Stimulated activated CD8-positive, alpha-beta memory T cell treated with anti-CD3 and anti-CD28 coated beads, Interleukin-12 subunit alpha, Interleukin-12 subunit beta, amount 100 ng/mL, for 24 hours (primary cell): ENCODE results near the gene STK31.
"Not testable (repeated sequence)": the region's sequence is repeated elsewhere in the genome, so short reads cannot be mapped to it uniquely, and the experiment has no call there.

ENCODE experiments used
- DNase-seq: peaks from one replicate; pipeline ENCODE4 v3.0.0-alpha.2; 2020; ENCODE audit errors: extremely low read depth

STK31 gene

DNA sequence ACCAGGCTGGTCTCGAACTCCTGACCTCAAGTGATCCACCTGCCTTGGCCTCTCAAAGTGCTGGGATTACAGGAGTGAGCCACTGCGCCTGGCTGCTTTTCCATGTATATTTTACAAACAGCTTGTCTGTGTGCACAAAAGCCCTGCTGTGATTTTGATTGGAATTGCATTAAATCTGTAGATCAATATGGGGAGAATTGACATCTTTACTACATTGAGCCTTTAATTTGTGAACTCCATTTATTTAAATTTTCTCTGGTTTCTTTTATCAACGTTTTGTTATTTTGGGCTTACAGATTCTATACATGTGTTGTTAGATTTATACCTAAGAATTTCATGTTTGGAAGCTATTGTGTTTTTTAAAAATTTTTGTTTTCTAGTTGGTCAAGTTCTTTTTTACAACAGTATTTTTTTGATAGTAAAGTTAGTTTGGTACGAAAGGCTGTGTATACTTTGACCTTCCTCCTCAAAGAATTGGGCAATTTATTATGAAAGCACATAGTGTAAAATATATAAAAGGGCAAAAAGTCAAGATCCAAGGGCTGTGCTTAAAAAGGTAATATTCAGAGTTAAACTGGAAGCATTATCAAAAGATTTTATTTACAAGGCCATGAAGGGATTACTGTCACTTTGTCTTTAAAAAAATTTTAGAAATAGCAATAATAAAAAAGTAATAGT is 92.8 kb downstream of the STK31 start:
- DNase-seq: no peak

DNA sequence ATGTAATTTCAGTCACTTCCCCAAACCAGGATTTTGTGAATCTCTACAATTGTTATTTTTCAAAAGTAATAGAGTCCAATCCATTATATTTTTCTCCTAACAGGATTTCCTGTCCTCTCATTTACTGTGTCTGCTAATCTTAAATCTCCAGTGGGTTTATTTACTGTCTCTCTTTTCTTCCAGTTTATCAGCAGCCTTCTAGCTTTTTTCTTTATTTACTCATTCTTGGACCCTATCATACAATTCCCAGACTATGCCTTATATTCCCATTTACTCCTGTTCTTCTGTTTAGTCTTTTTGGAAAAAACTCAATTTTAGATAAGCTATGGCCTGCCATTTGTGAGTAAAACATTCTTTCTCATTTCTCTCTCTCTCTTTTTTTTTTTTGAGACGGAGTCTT is 94.7 kb downstream of the STK31 start:
- DNase-seq: no peak

DNA sequence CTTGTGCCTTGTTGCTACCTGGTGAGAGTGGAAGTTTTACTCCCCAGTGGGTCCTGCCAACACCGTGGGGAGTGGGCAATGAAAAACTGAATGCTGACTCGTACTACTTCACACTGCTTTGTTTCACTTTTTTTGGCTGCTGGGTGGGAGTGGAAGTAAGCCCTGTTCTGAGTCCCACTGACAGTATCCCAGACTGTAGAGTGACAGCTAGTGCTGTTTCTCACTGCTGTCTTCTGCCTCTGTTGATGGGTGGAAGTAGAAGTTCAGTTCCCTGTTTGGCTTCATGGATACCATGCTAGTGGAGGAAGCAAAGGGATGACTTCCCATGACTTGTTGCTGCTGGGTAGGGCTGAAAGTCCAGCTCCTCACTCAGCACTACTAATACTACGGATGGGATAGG is 98.4 kb downstream of the STK31 start:
- no peak for DNase-seq

DNA sequence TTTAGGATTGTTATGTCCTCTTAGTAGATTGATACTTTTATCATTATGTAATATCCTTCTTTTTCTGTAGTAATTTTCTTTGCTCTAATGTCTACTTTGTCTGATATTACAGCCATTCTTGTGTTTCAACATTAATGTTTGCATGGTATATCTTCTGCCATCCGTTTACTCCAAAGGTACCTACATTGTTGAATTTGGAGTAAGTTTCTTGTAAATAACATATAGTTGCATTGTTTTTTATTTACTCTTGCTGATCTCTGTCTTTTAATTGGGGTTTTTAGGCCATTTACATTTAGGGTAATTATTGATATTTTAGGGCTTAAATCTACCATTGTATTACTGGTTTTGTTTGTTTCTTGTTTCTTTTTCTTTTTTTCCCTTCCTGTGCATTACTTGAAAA is 100.1 kb downstream of the STK31 start:
- no peak for DNase-seq

DNA sequence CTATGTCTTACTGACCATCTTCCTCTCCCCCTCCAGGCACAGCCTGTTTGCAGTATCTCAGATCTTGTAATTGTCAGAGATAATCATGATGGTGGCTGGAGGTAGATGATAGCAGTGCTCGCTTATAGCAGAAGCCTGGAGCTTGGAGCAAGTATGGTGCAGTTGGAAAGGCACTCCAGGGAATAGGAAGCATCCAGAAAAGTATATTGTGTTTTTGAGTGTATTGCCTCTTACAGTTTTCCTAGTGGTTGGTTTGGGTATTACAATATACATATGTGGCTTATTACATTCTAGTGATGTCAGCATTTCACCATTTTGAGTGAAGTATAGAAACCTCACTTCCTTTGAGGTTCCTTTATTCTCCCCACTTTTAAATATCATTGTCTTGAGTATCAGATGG is 101.5 kb downstream of the STK31 start:
- DNase-seq: no peak

DNA sequence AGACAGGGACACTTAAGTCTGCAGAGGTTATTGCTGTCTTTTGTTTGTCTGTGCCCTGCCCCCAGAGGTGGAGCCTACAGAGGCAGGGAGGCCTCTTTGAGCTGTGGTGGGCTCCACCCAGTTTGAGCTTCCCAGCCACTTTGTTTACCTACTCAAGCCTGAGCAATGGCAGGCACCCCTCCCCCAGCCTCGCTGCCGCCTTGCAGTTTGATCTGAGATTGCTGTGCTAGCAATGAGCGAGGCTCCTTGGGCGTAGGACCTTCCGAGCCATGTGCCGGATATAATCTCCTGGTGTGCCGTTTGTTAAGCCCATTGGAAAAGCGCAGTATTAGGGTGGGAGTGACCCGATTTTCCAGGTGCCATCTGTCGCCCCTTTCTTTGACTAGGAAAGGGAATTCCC is 118.1 kb downstream of the STK31 start:
- DNase-seq: not testable (repeated sequence)

DNA sequence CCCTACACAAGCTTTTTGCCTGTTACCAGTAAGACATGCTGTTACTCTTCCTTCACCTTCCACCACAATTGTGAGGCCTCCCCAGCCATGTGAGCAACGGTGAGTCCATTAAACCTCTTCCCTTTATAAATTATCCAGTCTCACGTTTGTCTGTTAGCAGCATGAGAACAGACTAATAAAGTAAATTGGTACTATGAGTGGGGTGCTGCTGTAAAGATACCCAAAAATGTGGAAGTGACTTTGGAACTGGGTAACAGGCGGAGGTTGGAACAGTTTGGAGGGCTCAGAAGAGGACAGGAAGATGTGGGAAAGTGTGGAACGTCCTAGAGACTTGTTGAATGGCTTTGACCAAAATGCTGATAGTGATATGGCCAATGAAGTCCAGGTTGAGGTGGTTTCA is 122.7 kb downstream of the STK31 start:
- DNase-seq: not testable (repeated sequence)

DNA sequence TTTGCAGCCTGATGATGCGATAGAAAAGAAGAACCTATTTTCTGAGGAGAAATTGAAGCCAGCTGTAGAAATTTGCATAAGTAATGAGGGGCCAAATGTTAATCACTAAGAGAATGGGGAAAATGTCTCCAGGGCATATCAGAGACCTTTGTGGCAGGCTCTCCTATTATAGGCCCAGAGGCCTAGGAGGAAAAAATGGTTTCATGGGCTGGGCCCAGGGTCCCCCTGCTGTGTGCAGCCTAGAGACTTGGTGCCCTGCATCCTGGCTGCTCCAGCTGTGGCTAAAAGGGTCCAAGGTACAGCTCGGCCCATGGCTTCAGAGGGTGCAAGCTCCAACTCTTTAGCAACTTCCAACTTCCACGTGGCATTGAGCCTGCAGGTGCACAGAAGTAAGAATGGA is 123.4 kb downstream of the STK31 start:
- no peak for DNase-seq

DNA sequence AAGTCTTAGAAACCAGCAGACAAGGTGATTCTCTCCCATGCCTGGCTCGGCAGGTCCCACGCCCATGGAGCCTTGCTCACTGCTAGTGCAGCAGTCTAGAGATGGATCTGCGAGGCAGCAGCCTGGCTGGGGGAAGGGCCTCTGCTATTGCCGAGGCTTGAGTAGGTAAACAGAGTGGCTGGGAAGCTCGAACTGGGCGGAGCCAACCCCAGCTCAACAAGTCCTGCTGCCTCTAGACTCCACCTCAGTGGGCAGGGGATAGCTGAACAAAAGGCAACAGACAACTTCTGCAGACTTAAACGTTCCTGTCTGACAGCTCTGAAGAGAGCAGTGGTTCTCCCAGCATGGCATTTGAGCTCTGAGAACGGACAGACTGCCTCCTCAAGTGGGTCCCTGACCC is 134.8 kb downstream of the STK31 start:
- DNase-seq: not testable (repeated sequence)

DNA sequence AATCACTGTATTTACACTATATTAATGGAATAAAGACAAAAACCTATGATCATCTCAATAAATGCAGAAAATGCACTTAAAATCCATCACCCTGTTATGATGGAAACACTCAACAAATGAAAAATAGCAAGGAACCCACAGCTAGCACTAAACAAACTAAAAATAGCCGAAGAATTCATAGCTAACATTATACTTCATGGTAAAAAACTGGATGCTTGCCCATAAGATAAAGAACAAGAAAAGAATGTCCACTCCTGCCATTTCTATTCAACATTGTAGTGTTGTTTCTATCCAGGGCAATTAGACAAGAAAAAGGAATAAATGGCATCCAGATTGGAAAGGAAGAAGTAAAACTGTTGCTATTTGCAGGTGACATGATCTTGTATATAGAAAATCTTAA is 142.1 kb downstream of the STK31 start:
- DNase-seq: no peak

DNA sequence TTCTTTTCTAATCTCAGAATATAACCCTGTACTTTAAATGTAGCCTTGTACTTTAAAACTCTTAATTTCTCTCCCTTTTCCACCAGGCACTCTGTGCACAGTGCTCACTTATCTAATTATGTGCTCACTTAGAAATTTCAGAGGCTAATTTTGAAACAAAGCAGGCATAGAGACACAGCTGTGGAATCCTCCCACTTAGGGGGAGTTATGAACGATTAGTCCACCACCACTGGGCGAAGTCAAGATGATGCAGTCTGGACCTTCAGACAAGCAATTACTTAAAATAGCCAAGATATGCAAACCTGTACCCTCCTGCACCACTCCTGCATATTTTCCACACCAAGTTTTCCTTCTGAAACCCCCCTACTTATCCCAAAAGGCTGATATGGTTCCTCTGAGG is 143.0 kb downstream of the STK31 start:
- no peak for DNase-seq

DNA sequence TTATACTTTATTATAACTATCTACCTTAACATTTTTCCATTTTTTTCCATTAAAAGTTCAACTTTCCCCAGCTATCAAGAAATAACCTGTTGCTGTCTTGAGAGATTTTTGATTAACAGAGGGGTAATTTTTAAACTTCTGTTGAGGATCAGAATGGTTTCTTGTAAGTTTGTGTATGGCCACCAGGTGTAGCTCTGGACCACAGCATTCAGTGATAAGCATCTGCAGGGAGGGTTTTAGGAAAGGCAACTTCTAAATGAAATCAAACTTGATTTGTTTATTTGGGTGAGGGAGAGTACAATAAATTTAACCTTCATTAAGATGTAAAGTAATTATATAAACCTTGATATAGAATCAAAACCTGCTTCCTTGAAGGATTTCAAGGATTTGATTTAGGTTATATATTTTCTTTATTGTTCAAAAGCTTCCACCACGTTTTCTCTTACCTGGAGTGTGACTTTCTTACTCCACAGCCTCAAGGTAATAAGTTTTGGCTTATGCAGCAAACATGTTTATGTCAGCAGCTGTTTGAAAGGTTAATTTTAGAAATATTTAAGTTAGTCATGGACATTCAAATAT is 153.3 kb downstream of the STK31 start:
- no peak for DNase-seq

DNA sequence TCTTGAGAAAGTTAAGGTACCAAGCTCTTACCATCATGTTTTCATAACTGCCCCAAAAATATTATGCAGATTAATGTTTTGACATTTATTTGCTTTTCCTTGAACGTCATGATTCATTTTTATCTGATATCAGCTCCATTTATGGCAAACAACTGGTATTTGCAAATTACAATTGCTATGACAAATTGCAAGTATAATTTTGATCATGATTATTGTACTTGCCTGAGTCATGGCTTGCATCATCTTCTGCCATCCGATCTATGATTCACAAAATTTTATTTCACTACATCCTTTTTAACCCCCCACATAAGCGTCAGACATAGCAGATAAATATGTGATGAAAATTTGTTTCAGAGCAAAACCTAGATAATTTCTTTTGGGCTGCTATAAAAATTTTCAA is 155.0 kb downstream of the STK31 start:
- DNase-seq: no peak

DNA sequence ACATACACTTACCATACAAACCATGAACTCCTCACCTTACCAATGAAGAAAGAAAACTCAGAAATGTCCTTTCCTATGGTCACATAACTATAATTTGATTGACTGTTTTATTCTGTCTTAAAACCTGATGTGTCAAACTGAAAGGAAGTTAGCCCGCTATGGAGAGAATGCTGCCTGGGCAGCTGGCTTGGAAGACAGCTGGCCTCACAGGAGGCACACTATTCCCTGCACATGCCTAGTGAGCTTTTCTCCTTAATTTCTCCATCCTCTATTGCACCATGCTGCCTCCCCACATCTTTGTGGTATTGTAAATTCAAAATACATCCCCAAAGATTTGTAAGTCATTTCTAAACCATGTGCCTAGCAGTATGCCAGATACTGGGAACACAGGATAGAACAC is 163.3 kb downstream of the STK31 start:
- DNase-seq: no peak

DNA sequence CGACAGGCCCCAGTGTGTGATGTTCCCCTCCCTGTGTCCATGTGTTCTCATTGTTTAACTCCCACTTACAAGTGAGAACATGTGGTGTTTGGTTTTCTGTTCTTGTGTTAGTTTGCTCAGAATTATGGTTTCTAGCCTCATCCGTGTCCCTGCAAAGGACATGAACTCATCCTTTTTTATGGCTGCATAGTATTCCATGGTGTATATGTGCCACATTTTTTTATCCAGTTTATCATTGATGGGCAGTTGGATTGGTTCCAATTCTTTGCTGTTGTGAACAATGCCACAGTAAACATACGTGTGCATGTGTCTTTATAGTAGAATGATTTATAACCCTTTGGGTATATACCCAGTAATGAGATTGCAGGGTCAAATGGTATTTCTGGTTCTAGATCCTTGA is 166.5 kb downstream of the STK31 start:
- DNase-seq: not testable (repeated sequence)
